IPS-15b (cell line): Measurements from ENCODE around the gene CEMIP.
"Not testable (repeated sequence)": the region's sequence is repeated elsewhere in the genome, so short reads cannot be mapped to it uniquely, and the experiment has no call there.

Source experiments
- H3K27me3 ChIP-seq: one replicate; pipeline ENCODE4 v1.6.1; 2013; ENCODE audit warnings: low read length; ENCODE audit not compliant: control insufficient read depth, insufficient read depth
- H3K36me3 ChIP-seq: one replicate; pipeline ENCODE4 v1.6.1; 2013; ENCODE audit warnings: low read length; ENCODE audit not compliant: control insufficient read depth, insufficient read depth
- H3K4me1 ChIP-seq: one replicate; pipeline ENCODE4 v1.6.1; 2013; ENCODE audit warnings: mild to moderate bottlenecking, low read length; ENCODE audit not compliant: control insufficient read depth, insufficient read depth
- H3K4me3 ChIP-seq: one replicate; pipeline ENCODE4 v1.5.1; 2013; ENCODE audit warnings: low read depth, low read length
- H3K9ac ChIP-seq: one replicate; pipeline ENCODE4 v1.6.1; 2013; ENCODE audit warnings: low read depth, mild to moderate bottlenecking, low read length
- H3K9me3 ChIP-seq: one replicate; pipeline ENCODE4 v1.6.1; 2013; ENCODE audit warnings: mild to moderate bottlenecking, low read length; ENCODE audit not compliant: control insufficient read depth, insufficient read depth

Gene CEMIP

GRCh38 chr15:80763235-80763634 is 15.9 kb upstream of the CEMIP start:
- H3K9me3 ChIP-seq, H3K4me3 ChIP-seq, H3K4me1 ChIP-seq, H3K9ac ChIP-seq, H3K27me3 ChIP-seq, H3K36me3 ChIP-seq: not testable (repeated sequence)

- Histone ChIP-seq H3K4me3 (no peak overlapping the region), H3K36me3 (no peaks in the 10 kb centered on the region), H3K9ac (no peak overlapping the region), H3K9me3 (no peaks in the 10 kb centered on the region), H3K27me3 (no peaks in the 10 kb centered on the region), H3K4me1 (no peaks in the 10 kb centered on the region)
Observed at GRCh38 chr15:80764535-80764934, 14.6 kb upstream of the CEMIP start.

- Histone ChIP-seq H3K4me3 (no peak overlapping the region), H3K4me1 (no peaks in the 10 kb centered on the region), H3K9ac (no peak overlapping the region), H3K27me3 (no peaks in the 10 kb centered on the region), H3K36me3 (no peaks in the 10 kb centered on the region), H3K9me3 (no peaks in the 10 kb centered on the region)
Observed at GRCh38 chr15:80766275-80766674, 12.9 kb upstream of the CEMIP start.

- H3K36me3 ChIP-seq, result no peaks in the 10 kb centered on the region
- no peaks in the 10 kb centered on the region for H3K4me1 ChIP-seq
- H3K9me3 ChIP-seq, result no peaks in the 10 kb centered on the region
- H3K27me3 ChIP-seq, result no peaks in the 10 kb centered on the region
- H3K9ac ChIP-seq, result no peak overlapping the region
- no peak overlapping the region for H3K4me3 ChIP-seq
Observed at GRCh38 chr15:80768158-80768557, 11.0 kb upstream of the CEMIP start.

- Histone ChIP-seq H3K9ac (no peak overlapping the region), H3K27me3 (no peaks in the 10 kb centered on the region), H3K4me3 (no peak overlapping the region), H3K9me3 (no peaks in the 10 kb centered on the region), H3K36me3 (no peaks in the 10 kb centered on the region), H3K4me1 (no peaks in the 10 kb centered on the region)
Observed at GRCh38 chr15:80769153-80769828, 9.9 kb upstream of the CEMIP start.

DNA sequence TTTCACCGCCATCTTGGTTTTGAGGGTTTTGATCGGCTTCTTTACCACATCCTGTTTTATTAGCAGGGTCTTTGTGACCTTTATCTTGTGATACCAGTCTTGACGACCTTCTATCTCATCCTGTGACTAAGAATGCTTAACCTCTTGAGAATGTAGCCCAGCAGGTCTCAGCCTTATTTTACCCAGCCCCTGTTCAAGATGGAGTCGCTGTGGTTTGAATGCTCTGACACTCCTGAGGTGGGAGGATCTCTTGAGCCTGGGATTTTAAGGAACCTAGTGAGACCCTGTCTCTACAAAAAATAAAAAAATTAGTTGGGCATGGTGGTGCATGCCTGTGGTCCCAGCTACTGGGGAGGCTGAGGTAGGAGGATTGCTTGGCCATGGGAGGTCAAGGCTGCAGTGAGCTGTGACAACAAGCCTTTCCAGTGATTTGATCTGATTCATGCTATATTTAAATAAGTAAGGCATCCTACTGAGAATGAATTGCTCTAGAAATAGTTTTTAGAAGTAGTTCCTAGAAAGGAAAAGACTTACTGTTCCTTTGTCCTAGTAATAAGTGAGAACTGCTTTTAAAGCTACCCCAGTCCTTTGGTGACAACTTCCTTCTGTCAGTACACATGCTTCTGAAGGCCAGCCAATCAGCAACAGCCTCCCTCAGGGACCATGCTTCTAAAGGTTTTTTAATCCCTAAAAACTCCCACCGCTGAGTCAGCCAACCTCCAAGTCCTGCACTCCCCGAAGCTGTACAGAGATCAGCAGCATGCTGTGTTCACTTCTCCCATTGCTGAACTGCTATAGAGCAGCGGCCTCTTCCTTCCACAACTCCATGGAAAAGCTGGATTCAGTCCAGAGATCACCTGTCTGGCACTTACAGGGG is 9.1 kb upstream of the CEMIP start:
- Histone ChIP-seq H3K9ac (no peak overlapping the region), H3K36me3 (no peaks in the 10 kb centered on the region), H3K27me3 (no peaks in the 10 kb centered on the region), H3K4me3 (no peak overlapping the region), H3K4me1 (no peaks in the 10 kb centered on the region), H3K9me3 (no peaks in the 10 kb centered on the region)

DNA sequence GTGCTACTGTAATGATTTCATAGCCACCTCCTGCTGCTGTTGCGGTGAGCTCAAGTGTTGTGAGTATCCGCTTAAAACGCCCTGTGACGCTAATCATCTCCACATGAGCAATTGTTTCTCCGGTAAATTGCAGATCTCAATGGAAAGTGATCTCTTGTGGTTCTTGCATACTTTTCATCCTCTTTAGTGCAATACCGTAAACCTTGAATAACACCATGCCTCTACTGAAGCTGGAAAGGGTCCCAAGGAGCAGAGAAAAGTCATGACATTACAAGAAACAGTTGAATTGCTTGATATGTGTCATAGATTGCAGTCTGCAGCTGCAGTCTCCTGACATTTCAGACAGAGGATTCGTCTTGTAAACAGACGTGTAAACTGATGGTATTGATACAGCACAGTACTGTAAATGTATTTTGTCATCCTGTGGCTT is 6.0 kb upstream of the CEMIP start:
- H3K4me1 ChIP-seq, result no peaks in the 10 kb centered on the region
- peaks cover 5% of the 10 kb centered on the region for H3K27me3 ChIP-seq
- no peaks in the 10 kb centered on the region for H3K9me3 ChIP-seq
- no peak overlapping the region for H3K4me3 ChIP-seq
- H3K9ac ChIP-seq, result no peak overlapping the region
- no peaks in the 10 kb centered on the region for H3K36me3 ChIP-seq

DNA sequence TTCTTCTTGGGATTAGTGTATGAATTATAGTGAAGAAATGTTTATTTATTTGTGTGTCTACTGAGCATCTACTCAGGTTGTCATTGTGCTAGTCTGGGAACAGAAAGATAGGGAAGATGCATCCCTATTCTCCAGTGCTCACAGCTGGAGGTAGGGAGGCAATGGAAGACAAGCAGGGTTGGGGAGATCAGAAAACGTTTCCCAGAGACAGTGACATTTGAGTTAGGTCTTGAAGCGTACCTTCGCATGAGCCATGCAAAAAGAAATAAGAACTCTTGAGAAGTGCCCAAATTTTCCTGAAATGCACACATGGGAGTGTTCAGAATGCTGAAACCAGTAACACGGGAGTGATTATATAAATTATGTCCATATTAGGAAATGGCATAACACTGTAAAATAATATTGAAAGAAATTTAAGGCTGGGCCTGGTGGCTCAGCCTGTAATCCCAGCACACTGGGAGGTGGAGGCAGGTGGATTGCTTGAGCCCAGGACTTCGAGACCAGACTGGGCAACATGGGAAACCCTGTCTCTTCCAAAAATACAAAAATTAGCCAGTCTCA is 5.3 kb upstream of the CEMIP start:
- Histone ChIP-seq H3K9me3 (no peaks in the 10 kb centered on the region), H3K36me3 (no peaks in the 10 kb centered on the region), H3K4me3 (no peak overlapping the region), H3K4me1 (no peaks in the 10 kb centered on the region), H3K9ac (no peak overlapping the region), H3K27me3 (peaks cover 12% of the 10 kb centered on the region)

GRCh38 chr15:80774486-80774885 is 4.7 kb upstream of the CEMIP start:
- H3K4me1 ChIP-seq, result no peaks in the 10 kb centered on the region
- no peak overlapping the region for H3K4me3 ChIP-seq
- H3K27me3 ChIP-seq, result peaks cover 14% of the 10 kb centered on the region
- H3K9ac ChIP-seq, result no peak overlapping the region
- H3K36me3 ChIP-seq, result no peaks in the 10 kb centered on the region
- H3K9me3 ChIP-seq, result no peaks in the 10 kb centered on the region

DNA sequence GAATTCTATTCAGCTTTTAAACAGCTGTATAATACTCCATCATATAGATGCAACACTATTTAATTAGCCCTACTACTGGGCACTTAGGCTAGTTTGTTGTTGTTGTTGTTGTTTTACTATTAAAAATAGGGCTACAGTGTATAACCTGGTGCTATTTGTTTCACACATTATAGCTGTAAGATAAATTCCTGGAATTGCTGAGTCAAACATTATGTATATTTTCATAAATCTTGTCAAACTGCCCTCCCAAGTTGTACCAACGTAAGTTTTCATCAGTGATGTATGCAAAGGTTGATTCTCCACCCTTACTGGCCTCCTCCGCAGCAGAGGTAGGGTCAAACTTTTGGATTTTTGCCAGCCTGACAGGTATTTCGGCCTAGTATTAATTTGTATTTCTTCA is 3.8 kb upstream of the CEMIP start:
- Histone ChIP-seq H3K36me3 (no peaks in the 10 kb centered on the region), H3K9me3 (no peaks in the 10 kb centered on the region), H3K27me3 (peaks cover 23% of the 10 kb centered on the region), H3K4me3 (no peak overlapping the region), H3K4me1 (peaks cover 3% of the 10 kb centered on the region), H3K9ac (no peak overlapping the region)

DNA sequence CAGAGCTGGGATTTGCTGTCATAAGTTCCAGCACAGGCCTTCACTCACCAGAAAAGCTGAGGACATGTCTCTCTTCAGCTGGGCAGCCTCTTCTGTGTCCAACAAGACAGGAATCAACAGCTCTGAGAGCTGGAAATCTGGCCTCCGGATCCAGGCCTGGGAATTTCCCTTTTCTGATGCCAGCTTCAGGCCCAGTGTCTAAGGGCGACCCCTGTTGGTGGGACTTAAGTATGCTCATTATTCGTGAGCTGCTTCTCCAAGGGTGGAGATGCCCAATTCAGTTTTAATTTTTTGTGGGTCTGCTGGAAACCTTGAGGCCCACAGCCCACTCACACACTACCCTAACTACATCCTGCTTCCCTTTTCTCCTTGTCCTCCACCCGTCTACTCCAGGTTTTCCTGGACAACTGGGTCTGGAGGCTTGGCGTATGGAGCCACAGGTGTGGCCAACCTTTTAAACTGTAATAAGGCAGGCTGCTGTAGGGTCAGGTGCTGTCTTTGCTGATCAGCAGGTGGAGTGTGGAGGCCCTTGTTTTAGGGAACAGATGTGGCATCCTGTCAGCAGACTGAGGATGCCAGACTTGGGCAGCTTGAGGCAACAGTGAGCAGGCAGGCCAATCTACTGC is 2.6 kb upstream of the CEMIP start:
- no peak overlapping the region for H3K9ac ChIP-seq
- peaks cover 34% of the 10 kb centered on the region for H3K27me3 ChIP-seq
- H3K36me3 ChIP-seq, result no peaks in the 10 kb centered on the region
- H3K4me3 ChIP-seq, result no peak overlapping the region
- no peaks in the 10 kb centered on the region for H3K9me3 ChIP-seq
- peaks cover 3% of the 10 kb centered on the region for H3K4me1 ChIP-seq
